ENCODE results near the gene FEM1B. TPM values are rescaled to one million over a fixed set of nuclear protein-coding genes. Genes with fewer than 3 reads are reported as not detected.
A peak's percentile ranks its signal among the peaks of the same experiment; 100 is the strongest.

FEM1B gene
- total and polyA plus RNA-seq, 4 experiments from 2014 or later: 19.0 to 49.1 (median 38.5) TPM

DNA sequence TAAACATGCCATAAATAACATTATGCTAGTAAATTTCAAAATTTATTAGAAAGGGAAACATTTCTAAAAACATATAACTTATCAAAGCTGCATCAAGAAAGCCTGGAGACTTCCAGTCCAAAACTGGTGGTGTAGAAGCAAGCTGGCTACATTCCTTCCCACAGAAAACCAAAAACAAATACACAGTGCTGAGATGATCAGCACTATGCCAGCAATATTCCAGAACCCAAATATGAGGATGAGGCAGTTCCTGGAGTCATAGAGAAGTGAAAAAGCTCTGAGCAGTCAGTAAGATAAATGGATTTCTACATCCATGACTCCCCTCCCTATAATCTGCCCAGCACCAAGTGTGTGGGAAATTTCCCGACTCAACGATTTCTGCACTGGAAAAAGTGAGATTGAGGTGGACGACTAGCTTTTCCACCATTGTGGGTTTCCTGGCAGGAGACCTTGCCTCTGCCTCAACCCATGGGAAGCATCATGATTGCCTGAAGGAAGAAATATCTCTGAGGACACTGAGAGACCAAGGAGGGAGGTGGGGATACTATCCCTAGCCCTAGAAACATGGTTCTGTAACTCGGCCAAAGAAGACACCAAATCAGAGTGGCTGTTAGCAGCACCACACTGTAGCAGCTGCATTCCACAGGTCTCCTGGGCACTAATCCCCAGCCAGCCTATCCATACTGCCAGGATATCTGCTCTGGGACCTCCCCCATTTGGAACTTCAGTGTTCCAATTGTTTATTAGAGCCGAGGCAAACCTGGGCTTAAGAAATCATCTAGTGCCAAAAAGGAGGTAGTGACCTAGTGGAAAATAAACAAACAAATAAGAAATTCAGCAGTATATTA is 36.2 kb upstream of the FEM1B start:
- Mint-ChIP-seq H3K36me3 (peaks cover 8% of the 10 kb centered on the region in 2 donors), H3K4me3 (no peak overlapping the region)
- POLR2A ChIA-PET (ENCODE audit: partially characterized antibody): no interaction called here

DNA sequence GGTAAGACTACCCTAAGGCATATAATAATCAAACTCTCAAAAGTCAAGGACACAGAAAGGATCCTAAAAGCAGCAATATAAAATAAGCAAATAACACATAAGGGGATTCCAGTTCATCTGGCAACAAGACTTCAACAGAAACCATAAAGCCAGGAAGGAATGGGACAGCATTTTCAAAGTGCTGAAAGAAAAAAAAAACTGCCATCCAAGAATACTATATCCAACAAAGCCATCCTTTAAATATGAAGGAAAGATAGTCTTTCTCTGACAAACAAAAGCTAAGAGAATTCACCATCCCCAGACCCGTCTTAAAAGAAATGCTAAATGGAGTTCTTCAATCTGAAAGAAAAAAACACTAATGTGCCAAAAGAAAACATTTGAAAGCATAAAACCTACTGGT is 33.3 kb upstream of the FEM1B start:
- no peak overlapping the region for H3K27ac ChIP-seq (ENCODE audit: low read depth, low read length)
- no peak overlapping the region for H3K4me3 Mint-ChIP-seq
- no peak overlapping the region for H3K4me3 ChIP-seq (ENCODE audit: low read length in 2 of 2)
- DNase-seq: no peak
- H3K4me1 ChIP-seq (ENCODE audit: insufficient read depth, low read length): no peaks in the 10 kb centered on the region
- peaks cover 0 to 36% (median 22%) of the 10 kb centered on the region in 8 donors for H3K9me3 Mint-ChIP-seq
- ChIA-PET CTCF (ENCODE audit: partially characterized antibody) (interaction anchor here (0.7 to 1.3 kb wide), 3 partner anchors 9 to 62 kb away, joined by 3 to 6 read pairs (median 3); no protein-coding TSS in a partner anchor), POLR2A (ENCODE audit: partially characterized antibody) (no interaction called here)
- H3K27me3 ChIP-seq (ENCODE audit: insufficient read depth, low read length): no peaks in the 10 kb centered on the region
- H3K27me3 Mint-ChIP-seq: peaks cover 0 to 6% of the 10 kb centered on the region in 2 donors
- no peaks in the 10 kb centered on the region for H3K36me3 ChIP-seq (ENCODE audit: insufficient read depth, low read length)
- peaks cover 0 to 7% of the 10 kb centered on the region in 2 donors for H3K9me3 ChIP-seq (ENCODE audit: control insufficient read depth in 1 of 2, low read length in 2 of 2)
- H3K4me1 Mint-ChIP-seq: no peaks in the 10 kb centered on the region
- H3K27ac Mint-ChIP-seq: no peak overlapping the region
- H3K36me3 Mint-ChIP-seq: peaks cover 8% of the 10 kb centered on the region in 2 donors
- intact Hi-C loops (cut with micrococcal nuclease): no loop called here

More for the DNA sequence above, 36.2 kb upstream of the FEM1B start:
- peaks cover 0 to 2% of the 10 kb centered on the region in 2 donors for H3K27me3 Mint-ChIP-seq
- Histone ChIP-seq H3K4me1 (ENCODE audit: insufficient read depth, low read length) (no peaks in the 10 kb centered on the region), H3K9me3 (ENCODE audit: control insufficient read depth in 1 of 2, low read length in 2 of 2) (peaks cover 0 to 7% of the 10 kb centered on the region in 2 donors), H3K4me3 (ENCODE audit: low read length in 2 of 2) (no peak overlapping the region), H3K27me3 (ENCODE audit: insufficient read depth, low read length) (no peaks in the 10 kb centered on the region), H3K27ac (ENCODE audit: low read depth, low read length) (no peak overlapping the region), H3K36me3 (ENCODE audit: insufficient read depth, low read length) (no peaks in the 10 kb centered on the region)
- H3K4me1 Mint-ChIP-seq: no peaks in the 10 kb centered on the region
- intact Hi-C loops (cut with micrococcal nuclease): no loop called here
- no peak overlapping the region for H3K27ac Mint-ChIP-seq
- H3K9me3 Mint-ChIP-seq: peaks cover 0 to 36% (median 22%) of the 10 kb centered on the region in 8 donors
- no peak for DNase-seq
- CTCF ChIA-PET (ENCODE audit: partially characterized antibody): no interaction called here

DNA sequence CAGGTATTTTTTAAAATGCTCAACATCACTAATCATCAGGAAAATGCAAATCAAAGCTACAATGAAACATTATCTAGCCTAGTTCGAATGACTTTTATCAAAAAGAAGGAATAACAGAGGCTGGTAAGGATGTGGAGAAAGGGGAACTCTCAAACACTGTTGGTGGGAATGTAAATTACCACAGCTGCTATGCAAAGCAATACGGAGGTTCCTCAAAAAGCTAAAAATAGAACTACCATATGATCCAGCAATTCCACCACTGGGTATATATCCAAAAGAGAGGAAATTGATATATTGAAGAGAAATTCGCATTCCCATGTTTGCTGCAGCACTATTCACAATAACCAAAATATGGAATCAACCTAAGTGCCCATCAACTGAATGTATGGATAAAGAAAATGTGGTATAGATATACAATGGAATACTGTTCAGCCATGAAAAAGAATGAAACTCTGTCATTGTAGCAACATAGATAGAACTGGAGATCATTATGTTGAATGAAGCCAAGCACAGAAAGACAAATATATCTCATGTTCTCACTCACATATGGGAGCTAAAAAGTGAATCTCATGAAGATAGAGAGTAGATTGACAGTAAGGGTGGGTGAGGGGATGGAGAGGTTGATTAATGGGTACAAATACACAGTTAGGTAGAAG is 28.4 kb upstream of the FEM1B start:
- Mint-ChIP-seq H3K4me1 (peaks cover 0 to 4% (median 0%) of the 10 kb centered on the region in 4 donors), H3K27me3 (peaks cover 3 to 4% of the 10 kb centered on the region in 2 donors), H3K9me3 (peaks cover 0 to 10% (median 6%) of the 10 kb centered on the region in 8 donors), H3K36me3 (peaks cover 0 to 3% of the 10 kb centered on the region in 2 donors), H3K27ac (no peak overlapping the region), H3K4me3 (no peak overlapping the region)
- DNase-seq: no peak
- H3K27ac ChIP-seq (ENCODE audit: low read depth, low read length): no peak overlapping the region
- no peaks in the 10 kb centered on the region for H3K4me1 ChIP-seq (ENCODE audit: insufficient read depth, low read length)
- no peak overlapping the region for H3K4me3 ChIP-seq (ENCODE audit: low read length in 2 of 2)
- H3K27me3 ChIP-seq (ENCODE audit: insufficient read depth, low read length): no peaks in the 10 kb centered on the region
- no peaks in the 10 kb centered on the region for H3K36me3 ChIP-seq (ENCODE audit: insufficient read depth, low read length)
- H3K9me3 ChIP-seq (ENCODE audit: control insufficient read depth in 1 of 2, low read length in 2 of 2): peaks cover 0 to 6% of the 10 kb centered on the region in 2 donors
- ChIA-PET CTCF (ENCODE audit: partially characterized antibody) (interaction anchor here (7.9 kb wide), 1 partner anchor 57 kb away, joined by 95 read pairs; no protein-coding TSS in a partner anchor), POLR2A (ENCODE audit: partially characterized antibody) (interaction anchor here (1.4 kb wide), 1 partner anchor 29 kb away, joined by 4 read pairs; the partner anchor contains the start of gene FEM1B)
- intact Hi-C loops (cut with micrococcal nuclease): no loop called here

DNA sequence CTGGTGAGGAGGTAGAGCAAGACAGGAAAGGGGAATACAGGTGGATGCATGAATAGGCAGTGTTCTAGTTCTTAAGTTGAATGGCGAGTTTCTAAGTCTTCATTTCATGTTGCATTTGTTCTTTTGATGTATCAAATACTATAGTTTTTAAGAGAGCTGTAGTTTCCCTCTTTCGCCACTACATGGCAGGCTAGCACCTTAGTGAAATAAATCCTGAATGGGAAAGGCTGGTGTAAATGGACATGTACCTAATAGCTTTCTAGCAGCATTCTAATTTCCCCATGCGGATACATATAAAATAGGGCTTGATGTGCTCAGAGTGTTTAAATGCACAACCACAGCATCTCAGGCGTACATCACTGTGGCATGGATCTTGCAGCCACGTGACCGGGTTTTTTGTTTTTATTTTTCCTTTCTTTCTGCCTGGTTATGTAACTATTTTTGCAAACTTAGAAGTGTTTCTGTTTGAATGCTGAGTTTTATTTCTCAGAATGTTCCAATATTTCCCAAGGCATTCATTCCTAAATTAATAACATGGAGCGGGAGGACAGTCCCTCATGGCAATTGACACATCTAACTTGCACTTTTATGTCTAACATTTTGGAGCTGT is 24.5 kb upstream of the FEM1B start:
- no peaks in the 10 kb centered on the region for H3K27me3 ChIP-seq (ENCODE audit: insufficient read depth, low read length)
- no peak overlapping the region for H3K4me3 Mint-ChIP-seq
- intact Hi-C loops (cut with micrococcal nuclease): loop anchor here (1.0 to 5.0 kb wide), 4 partner anchors 24 to 674 kb away; partner anchors contain the start of gene FEM1B
- H3K27me3 Mint-ChIP-seq: peaks cover 0 to 3% of the 10 kb centered on the region in 2 donors
- no peaks in the 10 kb centered on the region for H3K36me3 Mint-ChIP-seq
- peak overlapping the region in 1 of 7 donors; percentile 29 for H3K27ac Mint-ChIP-seq
- no peaks in the 10 kb centered on the region for H3K36me3 ChIP-seq (ENCODE audit: insufficient read depth, low read length)
- peaks cover 0 to 4% (median under 1%) of the 10 kb centered on the region in 4 donors for H3K4me1 Mint-ChIP-seq
- H3K27ac ChIP-seq (ENCODE audit: low read depth, low read length): no peak overlapping the region
- H3K4me1 ChIP-seq (ENCODE audit: insufficient read depth, low read length): peaks cover 5% of the 10 kb centered on the region
- DNase-seq: peak; percentile 48 to 57 (median 55)
- CTCF ChIA-PET (ENCODE audit: partially characterized antibody): interaction anchor here (0.7 to 7.9 kb wide), 24 partner anchors 9 to 421 kb away, joined by 3 to 95 read pairs (median 6); partner anchors contain the start of gene FEM1B
- no peaks in the 10 kb centered on the region for H3K9me3 Mint-ChIP-seq
- H3K9me3 ChIP-seq (ENCODE audit: control insufficient read depth in 1 of 2, low read length in 2 of 2): no peaks in the 10 kb centered on the region
- no peak overlapping the region for H3K4me3 ChIP-seq (ENCODE audit: low read length in 2 of 2)
- POLR2A ChIA-PET (ENCODE audit: partially characterized antibody): interaction anchor here (0.6 to 2.1 kb wide), 5 partner anchors 24 to 218 kb away, joined by 3 to 21 read pairs (median 4); partner anchors contain the start of genes CLN6 and FEM1B

DNA sequence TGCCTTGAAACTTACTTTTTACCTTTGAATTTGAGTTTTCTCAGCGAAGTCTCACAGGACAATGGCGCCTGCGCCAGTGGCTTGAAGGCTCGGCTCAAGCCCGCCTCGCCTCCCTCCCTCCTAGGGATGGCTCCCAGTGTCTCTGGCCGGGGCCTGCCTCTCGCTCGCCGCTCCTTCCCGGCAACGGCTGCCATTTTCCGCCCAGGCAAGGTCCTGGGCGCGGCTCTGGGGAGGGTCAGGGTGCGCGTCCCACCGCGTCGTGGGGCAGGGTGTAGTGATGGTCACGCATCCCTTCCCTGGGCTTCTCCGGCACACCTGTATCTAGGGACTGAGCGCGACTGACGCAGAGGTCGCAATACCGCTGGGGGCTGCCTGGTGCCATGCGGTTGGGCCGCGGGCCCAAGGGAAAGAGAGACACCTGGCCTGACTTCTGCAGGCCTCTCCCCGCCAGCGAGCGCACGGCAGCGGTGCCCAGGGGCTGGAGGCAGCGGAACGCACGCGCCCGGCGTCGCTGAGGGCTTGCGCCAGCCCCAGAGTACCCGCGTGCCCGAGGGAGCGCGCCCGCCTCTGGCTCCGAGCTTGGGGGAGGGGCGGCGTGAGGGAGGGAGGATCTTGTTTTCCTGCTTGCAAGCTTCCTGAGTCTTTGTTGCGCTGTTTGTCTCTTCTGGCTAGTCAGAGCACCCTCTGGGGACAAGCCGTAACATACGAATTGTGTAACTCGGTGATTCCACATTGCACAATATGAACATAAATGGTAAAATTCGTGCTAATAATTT is 20.7 kb upstream of the FEM1B start:
- no peak overlapping the region for H3K27ac ChIP-seq (ENCODE audit: low read depth, low read length)
- H3K4me1 ChIP-seq (ENCODE audit: insufficient read depth, low read length): peaks cover 9% of the 10 kb centered on the region
- ChIA-PET POLR2A (ENCODE audit: partially characterized antibody) (interaction anchor here (0.9 to 3.9 kb wide), 6 partner anchors 18 to 203 kb away, joined by 3 to 60 read pairs (median 4); partner anchors contain the start of genes CLN6, FEM1B and PIAS1), CTCF (ENCODE audit: partially characterized antibody) (interaction anchor here (0.8 to 1.3 kb wide), 4 partner anchors 41 to 127 kb away, joined by 3 read pairs; no protein-coding TSS in a partner anchor)
- Mint-ChIP-seq H3K27me3 (peaks cover 1 to 3% of the 10 kb centered on the region in 2 donors), H3K4me3 (peak overlapping the region; percentile 67 to 81 (median 78)), H3K27ac (peak overlapping the region in 3 of 7 donors; percentile 7 to 22 (median 15)), H3K4me1 (peaks cover 4 to 8% (median 5%) of the 10 kb centered on the region in 4 donors), H3K9me3 (no peaks in the 10 kb centered on the region), H3K36me3 (no peaks in the 10 kb centered on the region)
- no peaks in the 10 kb centered on the region for H3K9me3 ChIP-seq (ENCODE audit: control insufficient read depth in 1 of 2, low read length in 2 of 2)
- peak overlapping the region in 1 of 2 donors; percentile 41 for H3K4me3 ChIP-seq (ENCODE audit: low read length in 2 of 2)
- H3K27me3 ChIP-seq (ENCODE audit: insufficient read depth, low read length): no peaks in the 10 kb centered on the region
- DNase-seq: peak; percentile 41 to 63 (median 46)
- no peaks in the 10 kb centered on the region for H3K36me3 ChIP-seq (ENCODE audit: insufficient read depth, low read length)
- intact Hi-C loops (cut with micrococcal nuclease): loop anchor here (1.0 kb wide), 1 partner anchor 20 kb away; the partner anchor contains the start of gene FEM1B

DNA sequence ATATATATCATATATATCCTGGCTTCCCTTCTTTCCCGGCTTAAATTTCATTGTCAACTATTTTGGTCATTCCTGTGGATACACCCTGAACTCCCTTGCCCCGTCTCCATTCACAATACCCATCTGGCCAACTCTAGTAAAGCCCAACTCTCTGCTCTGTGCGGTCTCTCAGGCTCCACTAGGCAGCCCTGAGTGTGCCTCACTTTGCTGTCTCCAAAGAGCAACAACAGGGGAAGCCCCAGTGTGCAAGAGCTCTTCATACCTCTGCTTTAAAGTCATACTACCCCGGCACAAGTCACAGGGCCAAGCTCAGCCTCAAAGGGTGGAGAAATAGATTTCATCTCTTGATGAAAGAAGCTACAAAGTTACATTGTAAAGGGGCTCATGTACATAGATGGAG is 18.9 kb upstream of the FEM1B start:
- no peaks in the 10 kb centered on the region for H3K9me3 Mint-ChIP-seq
- H3K27ac Mint-ChIP-seq: peak overlapping the region in 2 of 7 donors; percentile 9 to 48
- H3K36me3 ChIP-seq (ENCODE audit: insufficient read depth, low read length): no peaks in the 10 kb centered on the region
- peaks cover 1 to 6% of the 10 kb centered on the region in 2 donors for H3K27me3 Mint-ChIP-seq
- H3K27me3 ChIP-seq (ENCODE audit: insufficient read depth, low read length): no peaks in the 10 kb centered on the region
- no peaks in the 10 kb centered on the region for H3K36me3 Mint-ChIP-seq
- no peak for DNase-seq
- intact Hi-C loops (cut with micrococcal nuclease): no loop called here
- H3K4me3 ChIP-seq (ENCODE audit: low read length in 2 of 2): no peak overlapping the region
- H3K9me3 ChIP-seq (ENCODE audit: control insufficient read depth in 1 of 2, low read length in 2 of 2): no peaks in the 10 kb centered on the region
- CTCF ChIA-PET (ENCODE audit: partially characterized antibody): interaction anchor here (1.1 kb wide), 1 partner anchor 18 kb away, joined by 3 read pairs; the partner anchor contains the start of gene FEM1B
- POLR2A ChIA-PET (ENCODE audit: partially characterized antibody): interaction anchor here (3.9 kb wide), 1 partner anchor 20 kb away, joined by 60 read pairs; the partner anchor contains the start of gene FEM1B
- H3K27ac ChIP-seq (ENCODE audit: low read depth, low read length): no peak overlapping the region
- peak overlapping the region in 1 of 8 donors; percentile 34 for H3K4me3 Mint-ChIP-seq
- H3K4me1 ChIP-seq (ENCODE audit: insufficient read depth, low read length): peaks cover 9% of the 10 kb centered on the region
- peaks cover 4 to 5% (median 4%) of the 10 kb centered on the region in 4 donors for H3K4me1 Mint-ChIP-seq
